ENCODE results near the gene MCF2L2.
A peak's percentile ranks its signal among the peaks of the same experiment; 100 is the strongest.

MCF2L2 gene

DNA sequence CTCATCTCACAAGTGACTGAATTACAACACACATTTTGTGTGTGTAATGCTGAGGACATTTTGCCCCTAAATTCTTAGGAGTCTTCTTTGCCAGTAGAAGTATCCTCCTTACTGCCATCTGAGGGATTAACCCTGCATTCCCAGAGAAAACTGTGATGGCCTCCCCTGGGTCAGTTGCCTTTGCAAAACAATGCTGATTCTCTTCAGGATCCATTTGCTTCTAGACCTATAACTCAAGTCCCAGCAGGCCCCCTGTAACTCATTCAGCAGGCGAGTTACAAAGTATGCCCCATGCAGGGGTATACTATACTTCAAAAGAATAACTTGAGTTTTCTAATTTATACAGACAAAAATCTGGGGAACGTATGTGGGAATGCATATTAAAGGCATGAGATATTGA lies 6.6 kb upstream of the MCF2L2 start (continued):
- TF ChIP-seq, protein P1, sequence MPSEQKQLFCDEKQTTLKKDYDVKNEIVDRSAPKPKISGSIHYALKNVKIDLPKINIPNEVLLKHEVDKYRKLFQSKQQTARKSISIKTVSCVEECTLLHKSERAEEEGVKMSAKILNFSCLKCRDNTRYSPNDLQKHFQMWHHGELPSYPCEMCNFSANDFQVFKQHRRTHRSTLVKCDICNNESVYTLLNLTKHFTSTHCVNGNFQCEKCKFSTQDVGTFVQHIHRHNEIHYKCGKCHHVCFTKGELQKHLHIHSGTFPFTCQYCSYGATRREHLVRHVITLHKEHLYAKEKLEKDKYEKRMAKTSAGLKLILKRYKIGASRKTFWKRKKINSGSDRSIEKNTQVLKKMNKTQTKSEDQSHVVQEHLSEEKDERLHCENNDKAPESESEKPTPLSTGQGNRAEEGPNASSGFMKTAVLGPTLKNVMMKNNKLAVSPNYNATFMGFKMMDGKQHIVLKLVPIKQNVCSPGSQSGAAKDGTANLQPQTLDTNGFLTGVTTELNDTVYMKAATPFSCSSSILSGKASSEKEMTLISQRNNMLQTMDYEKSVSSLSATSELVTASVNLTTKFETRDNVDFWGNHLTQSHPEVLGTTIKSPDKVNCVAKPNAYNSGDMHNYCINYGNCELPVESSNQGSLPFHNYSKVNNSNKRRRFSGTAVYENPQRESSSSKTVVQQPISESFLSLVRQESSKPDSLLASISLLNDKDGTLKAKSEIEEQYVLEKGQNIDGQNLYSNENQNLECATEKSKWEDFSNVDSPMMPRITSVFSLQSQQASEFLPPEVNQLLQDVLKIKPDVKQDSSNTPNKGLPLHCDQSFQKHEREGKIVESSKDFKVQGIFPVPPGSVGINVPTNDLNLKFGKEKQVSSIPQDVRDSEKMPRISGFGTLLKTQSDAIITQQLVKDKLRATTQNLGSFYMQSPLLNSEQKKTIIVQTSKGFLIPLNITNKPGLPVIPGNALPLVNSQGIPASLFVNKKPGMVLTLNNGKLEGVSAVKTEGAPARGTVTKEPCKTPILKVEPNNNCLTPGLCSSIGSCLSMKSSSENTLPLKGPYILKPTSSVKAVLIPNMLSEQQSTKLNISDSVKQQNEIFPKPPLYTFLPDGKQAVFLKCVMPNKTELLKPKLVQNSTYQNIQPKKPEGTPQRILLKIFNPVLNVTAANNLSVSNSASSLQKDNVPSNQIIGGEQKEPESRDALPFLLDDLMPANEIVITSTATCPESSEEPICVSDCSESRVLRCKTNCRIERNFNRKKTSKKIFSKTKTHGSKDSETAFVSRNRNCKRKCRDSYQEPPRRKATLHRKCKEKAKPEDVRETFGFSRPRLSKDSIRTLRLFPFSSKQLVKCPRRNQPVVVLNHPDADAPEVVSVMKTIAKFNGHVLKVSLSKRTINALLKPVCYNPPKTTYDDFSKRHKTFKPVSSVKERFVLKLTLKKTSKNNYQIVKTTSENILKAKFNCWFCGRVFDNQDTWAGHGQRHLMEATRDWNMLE (tag by site-specific recombination; conservative IDR thresholded peaks at IDR 0.05; ENCODE audit: low read depth): no peak
- no peak for TF ChIP-seq ZNF791 (tag by site-specific recombination; IDR thresholded peaks at IDR 0.05)
- TF ChIP-seq, protein P2, sequence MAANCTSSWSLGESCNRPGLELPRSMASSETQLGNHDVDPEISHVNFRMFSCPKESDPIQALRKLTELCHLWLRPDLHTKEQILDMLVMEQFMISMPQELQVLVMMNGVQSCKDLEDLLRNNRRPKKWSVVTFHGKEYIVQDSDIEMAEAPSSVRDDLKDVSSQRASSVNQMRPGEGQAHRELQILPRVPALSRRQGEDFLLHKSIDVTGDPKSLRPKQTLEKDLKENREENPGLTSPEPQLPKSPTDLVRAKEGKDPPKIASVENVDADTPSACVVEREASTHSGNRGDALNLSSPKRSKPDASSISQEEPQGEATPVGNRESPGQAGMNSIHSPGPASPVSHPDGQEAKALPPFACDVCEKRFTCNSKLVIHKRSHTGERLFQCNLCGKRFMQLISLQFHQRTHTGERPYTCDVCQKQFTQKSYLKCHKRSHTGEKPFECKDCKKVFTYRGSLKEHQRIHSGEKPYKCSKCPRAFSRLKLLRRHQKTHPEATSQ (tag by site-specific recombination; IDR thresholded peaks at IDR 0.05): no peak
- TF ChIP-seq, protein P3, sequence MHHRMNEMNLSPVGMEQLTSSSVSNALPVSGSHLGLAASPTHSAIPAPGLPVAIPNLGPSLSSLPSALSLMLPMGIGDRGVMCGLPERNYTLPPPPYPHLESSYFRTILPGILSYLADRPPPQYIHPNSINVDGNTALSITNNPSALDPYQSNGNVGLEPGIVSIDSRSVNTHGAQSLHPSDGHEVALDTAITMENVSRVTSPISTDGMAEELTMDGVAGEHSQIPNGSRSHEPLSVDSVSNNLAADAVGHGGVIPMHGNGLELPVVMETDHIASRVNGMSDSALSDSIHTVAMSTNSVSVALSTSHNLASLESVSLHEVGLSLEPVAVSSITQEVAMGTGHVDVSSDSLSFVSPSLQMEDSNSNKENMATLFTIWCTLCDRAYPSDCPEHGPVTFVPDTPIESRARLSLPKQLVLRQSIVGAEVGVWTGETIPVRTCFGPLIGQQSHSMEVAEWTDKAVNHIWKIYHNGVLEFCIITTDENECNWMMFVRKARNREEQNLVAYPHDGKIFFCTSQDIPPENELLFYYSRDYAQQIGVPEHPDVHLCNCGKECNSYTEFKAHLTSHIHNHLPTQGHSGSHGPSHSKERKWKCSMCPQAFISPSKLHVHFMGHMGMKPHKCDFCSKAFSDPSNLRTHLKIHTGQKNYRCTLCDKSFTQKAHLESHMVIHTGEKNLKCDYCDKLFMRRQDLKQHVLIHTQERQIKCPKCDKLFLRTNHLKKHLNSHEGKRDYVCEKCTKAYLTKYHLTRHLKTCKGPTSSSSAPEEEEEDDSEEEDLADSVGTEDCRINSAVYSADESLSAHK (tag by site-specific recombination; IDR thresholded peaks at IDR 0.05): no peak
- TF ChIP-seq EGR2 (tag by site-specific recombination; IDR thresholded peaks at IDR 0.05; ENCODE audit: low read depth): no peak
- no peak for TF ChIP-seq ZNF416 (tag by site-specific recombination; IDR thresholded peaks at IDR 0.05)
- no peak for TF ChIP-seq SCRT2 (tag by site-specific recombination; IDR thresholded peaks at IDR 0.05)
- TF ChIP-seq, protein P4, sequence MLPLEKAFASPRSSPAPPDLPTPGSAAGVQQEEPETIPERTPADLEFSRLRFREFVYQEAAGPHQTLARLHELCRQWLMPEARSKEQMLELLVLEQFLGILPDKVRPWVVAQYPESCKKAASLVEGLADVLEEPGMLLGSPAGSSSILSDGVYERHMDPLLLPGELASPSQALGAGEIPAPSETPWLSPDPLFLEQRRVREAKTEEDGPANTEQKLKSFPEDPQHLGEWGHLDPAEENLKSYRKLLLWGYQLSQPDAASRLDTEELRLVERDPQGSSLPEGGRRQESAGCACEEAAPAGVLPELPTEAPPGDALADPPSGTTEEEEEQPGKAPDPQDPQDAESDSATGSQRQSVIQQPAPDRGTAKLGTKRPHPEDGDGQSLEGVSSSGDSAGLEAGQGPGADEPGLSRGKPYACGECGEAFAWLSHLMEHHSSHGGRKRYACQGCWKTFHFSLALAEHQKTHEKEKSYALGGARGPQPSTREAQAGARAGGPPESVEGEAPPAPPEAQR (tag by site-specific recombination; IDR thresholded peaks at IDR 0.05): no peak
- no peak for TF ChIP-seq ZNF830 (tag by site-specific recombination; IDR thresholded peaks at IDR 0.05; ENCODE audit: low read depth)
- no peak for TF ChIP-seq ZNF350 (tag by site-specific recombination; IDR thresholded peaks at IDR 0.05)

DNA sequence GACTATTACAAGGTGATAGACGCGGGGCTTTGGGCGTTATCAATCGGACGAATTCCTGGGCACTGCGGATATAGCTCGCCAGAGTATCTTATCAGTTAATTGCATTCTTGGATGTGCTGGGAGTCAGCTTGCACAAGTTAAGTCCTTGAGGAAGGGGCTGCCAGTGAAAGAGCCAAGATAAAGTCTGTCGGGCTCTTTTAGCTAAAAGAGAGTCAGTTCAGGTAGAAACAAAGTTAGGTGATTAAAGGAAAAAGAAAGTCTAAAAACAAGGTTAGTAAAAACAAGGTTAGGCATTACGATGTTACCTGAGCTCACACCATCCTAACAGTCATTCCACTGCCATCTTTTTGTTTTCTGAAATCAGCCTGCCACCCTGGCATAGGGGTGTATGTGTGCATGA lies 6.1 kb upstream of the MCF2L2 start:
- Histone ChIP-seq H3K27ac (ENCODE audit: extremely low read depth, low read depth, low read length) (no peak overlapping the region), H3K4me1 (ENCODE audit: control insufficient read depth, insufficient read depth, low read length) (no peaks in the 10 kb centered on the region), H3K36me3 (ENCODE audit: control insufficient read depth in 2 of 2, insufficient read depth in 1 of 2, low read length in 2 of 2) (no peaks in the 10 kb centered on the region), H3K9me3 (ENCODE audit: control insufficient read depth, insufficient read depth, low read depth, low read length) (no peaks in the 10 kb centered on the region), H3K4me3 (ENCODE audit: low read depth, low read length) (no peak overlapping the region)
- ChIA-PET CTCF (no interaction called here), POLR2A (no interaction called here)
- TF ChIP-seq ZNF138 (tag by site-specific recombination; IDR thresholded peaks at IDR 0.05; ENCODE audit: borderline replicate concordance): no peak
- TF ChIP-seq ZNF585B (tag by site-specific recombination; IDR thresholded peaks at IDR 0.05): no peak
- TF ChIP-seq ZNF600 (tag by site-specific recombination; IDR thresholded peaks at IDR 0.05): no peak
- no peak for TF ChIP-seq ZBTB7A (tag by site-specific recombination; IDR thresholded peaks at IDR 0.05; ENCODE audit: low read depth)
- no peak for TF ChIP-seq KLF8 (tag by site-specific recombination; IDR thresholded peaks at IDR 0.05)
- 0 out of 2 replicates have a peak, but pooled peaks have one; percentile 28 for TF ChIP-seq ZBTB17 (tag by site-specific recombination; IDR thresholded peaks at IDR 0.05)
